ENCODE data around the gene FAM221B. TPM values are rescaled to one million over a fixed set of nuclear protein-coding genes. Genes with fewer than 3 reads are reported as not detected.

FAM221B gene
- total and polyA plus RNA-seq, 9 of the 15 experiments (the other 6 are each of a cell fraction or from before 2014, with no cell fraction given), result 0.01 TPM; not detected in 8

GRCh38 chr9:35812025-35812602 is 16.4 kb downstream of the FAM221B start, which contains the start of gene SPAG8 (continued):
- TF ChIP-seq HNRNPLL (IDR thresholded peaks at IDR 0.05; ENCODE audit: low read depth, low read length, poor library complexity, severe bottlenecking), result no peak
- peak; percentile 59 for TF ChIP-seq POLR2G (IDR thresholded peaks at IDR 0.05; ENCODE audit: low read depth, low read length)
- TF ChIP-seq SIN3A (IDR thresholded peaks at IDR 0.05; ENCODE audit: borderline replicate concordance in 2 of 2, control insufficient read depth in 1 of 2, low read depth in 2 of 2, low read length in 2 of 2), result peak; percentile 30 to 60; a peak in 2 of 4 replicates
- TF ChIP-seq, protein P1, sequence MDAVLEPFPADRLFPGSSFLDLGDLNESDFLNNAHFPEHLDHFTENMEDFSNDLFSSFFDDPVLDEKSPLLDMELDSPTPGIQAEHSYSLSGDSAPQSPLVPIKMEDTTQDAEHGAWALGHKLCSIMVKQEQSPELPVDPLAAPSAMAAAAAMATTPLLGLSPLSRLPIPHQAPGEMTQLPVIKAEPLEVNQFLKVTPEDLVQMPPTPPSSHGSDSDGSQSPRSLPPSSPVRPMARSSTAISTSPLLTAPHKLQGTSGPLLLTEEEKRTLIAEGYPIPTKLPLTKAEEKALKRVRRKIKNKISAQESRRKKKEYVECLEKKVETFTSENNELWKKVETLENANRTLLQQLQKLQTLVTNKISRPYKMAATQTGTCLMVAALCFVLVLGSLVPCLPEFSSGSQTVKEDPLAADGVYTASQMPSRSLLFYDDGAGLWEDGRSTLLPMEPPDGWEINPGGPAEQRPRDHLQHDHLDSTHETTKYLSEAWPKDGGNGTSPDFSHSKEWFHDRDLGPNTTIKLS (IDR thresholded peaks at IDR 0.05; ENCODE audit: borderline replicate concordance, low read depth), result no peak
- TF ChIP-seq, protein P2, sequence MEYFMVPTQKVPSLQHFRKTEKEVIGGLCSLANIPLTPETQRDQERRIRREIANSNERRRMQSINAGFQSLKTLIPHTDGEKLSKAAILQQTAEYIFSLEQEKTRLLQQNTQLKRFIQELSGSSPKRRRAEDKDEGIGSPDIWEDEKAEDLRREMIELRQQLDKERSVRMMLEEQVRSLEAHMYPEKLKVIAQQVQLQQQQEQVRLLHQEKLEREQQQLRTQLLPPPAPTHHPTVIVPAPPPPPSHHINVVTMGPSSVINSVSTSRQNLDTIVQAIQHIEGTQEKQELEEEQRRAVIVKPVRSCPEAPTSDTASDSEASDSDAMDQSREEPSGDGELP (CRISPR knock-in tag; IDR thresholded peaks at IDR 0.05; ENCODE audit: borderline replicate concordance), result peak; percentile 89
- TF ChIP-seq NRF1 (conservative IDR thresholded peaks at IDR 0.05 in 1 of 2, IDR thresholded peaks at IDR 0.05 in 1 of 2), result peak; percentile 92 to 94
- no peak; the same call in 1 of the 2 replicates for TF ChIP-seq NR2C1 (IDR thresholded peaks at IDR 0.05)
- peak; percentile 80 for TF ChIP-seq NR2C1 (tag; IDR thresholded peaks at IDR 0.05)
- TF ChIP-seq HCFC1 (IDR thresholded peaks at IDR 0.05; ENCODE audit: low read depth, low read length), result peak; percentile 89
- peak in 1 of 2 experiments; percentile 48; a peak in 1 of 4 replicates for TF ChIP-seq TEAD1 (CRISPR knock-in tag; IDR thresholded peaks at IDR 0.05)
- TF ChIP-seq RB1 (IDR thresholded peaks at IDR 0.05; ENCODE audit: low read depth), result peak; percentile 49; the same call in 1 of the 2 replicates
- TF ChIP-seq ZBTB40 (IDR thresholded peaks at IDR 0.05), result peak; percentile 99
- no peak for TF ChIP-seq ZBTB40 (CRISPR knock-in tag; IDR thresholded peaks at IDR 0.05)
- TF ChIP-seq ZNF124 (CRISPR knock-in tag; IDR thresholded peaks at IDR 0.05), result no peak
- no peak for TF ChIP-seq ILK (tag; IDR thresholded peaks at IDR 0.05; ENCODE audit: borderline replicate concordance, low read depth)
- no peak for TF ChIP-seq FOXM1 (IDR thresholded peaks at IDR 0.05; ENCODE audit: low read depth)
- no peak for TF ChIP-seq FOXM1 (CRISPR knock-in tag; IDR thresholded peaks at IDR 0.05; ENCODE audit: low read depth)

Measured in K562 (cell line).